Measurements from ENCODE around the gene KLHL3. TPM values are rescaled to one million over a fixed set of nuclear protein-coding genes. Genes with fewer than 3 reads are reported as not detected.
"Not testable (repeated sequence)": the region's sequence is repeated elsewhere in the genome, so short reads cannot be mapped to it uniquely, and the experiment has no call there.

Gene KLHL3
- total RNA-seq, 1 donor from 2014 or later, result 6.7 TPM

DNA sequence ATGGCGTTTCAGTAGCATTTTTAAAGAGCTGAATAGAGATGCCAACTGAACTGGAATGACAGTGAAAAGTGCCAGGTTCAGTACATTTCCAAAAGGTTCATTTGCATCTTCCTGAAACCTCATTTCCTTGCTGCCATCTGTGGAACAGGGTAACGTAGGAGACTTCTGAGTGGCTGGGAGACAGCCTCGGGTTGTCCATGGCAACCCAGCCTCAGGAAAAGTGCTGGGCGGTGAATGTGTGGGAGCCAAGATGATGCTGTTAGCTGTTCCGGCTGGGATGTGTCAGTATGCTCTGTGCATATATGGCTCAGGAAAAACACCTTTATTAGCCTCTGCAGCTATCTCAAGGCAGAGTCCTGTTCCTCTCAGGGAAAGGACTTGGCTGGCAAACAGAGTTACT, 87.5 kb downstream of the KLHL3 start:
- Histone ChIP-seq H3K27ac (no peak overlapping the region), H3K4me3 (no peak overlapping the region), H3K4me1 (no peaks in the 10 kb centered on the region), H3K9me3 (no peaks in the 10 kb centered on the region), H3K27me3 (ENCODE audit: low read depth) (no peaks in the 10 kb centered on the region), H3K36me3 (peaks cover 3% of the 10 kb centered on the region)
- DNase-seq (no peak), ATAC-seq (no peak)
- TF ChIP-seq, protein P1, sequence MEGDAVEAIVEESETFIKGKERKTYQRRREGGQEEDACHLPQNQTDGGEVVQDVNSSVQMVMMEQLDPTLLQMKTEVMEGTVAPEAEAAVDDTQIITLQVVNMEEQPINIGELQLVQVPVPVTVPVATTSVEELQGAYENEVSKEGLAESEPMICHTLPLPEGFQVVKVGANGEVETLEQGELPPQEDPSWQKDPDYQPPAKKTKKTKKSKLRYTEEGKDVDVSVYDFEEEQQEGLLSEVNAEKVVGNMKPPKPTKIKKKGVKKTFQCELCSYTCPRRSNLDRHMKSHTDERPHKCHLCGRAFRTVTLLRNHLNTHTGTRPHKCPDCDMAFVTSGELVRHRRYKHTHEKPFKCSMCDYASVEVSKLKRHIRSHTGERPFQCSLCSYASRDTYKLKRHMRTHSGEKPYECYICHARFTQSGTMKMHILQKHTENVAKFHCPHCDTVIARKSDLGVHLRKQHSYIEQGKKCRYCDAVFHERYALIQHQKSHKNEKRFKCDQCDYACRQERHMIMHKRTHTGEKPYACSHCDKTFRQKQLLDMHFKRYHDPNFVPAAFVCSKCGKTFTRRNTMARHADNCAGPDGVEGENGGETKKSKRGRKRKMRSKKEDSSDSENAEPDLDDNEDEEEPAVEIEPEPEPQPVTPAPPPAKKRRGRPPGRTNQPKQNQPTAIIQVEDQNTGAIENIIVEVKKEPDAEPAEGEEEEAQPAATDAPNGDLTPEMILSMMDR (IDR thresholded peaks at IDR 0.05), result no peak
- intact Hi-C loops (cut with DNase I), result no loop called here

DNA sequence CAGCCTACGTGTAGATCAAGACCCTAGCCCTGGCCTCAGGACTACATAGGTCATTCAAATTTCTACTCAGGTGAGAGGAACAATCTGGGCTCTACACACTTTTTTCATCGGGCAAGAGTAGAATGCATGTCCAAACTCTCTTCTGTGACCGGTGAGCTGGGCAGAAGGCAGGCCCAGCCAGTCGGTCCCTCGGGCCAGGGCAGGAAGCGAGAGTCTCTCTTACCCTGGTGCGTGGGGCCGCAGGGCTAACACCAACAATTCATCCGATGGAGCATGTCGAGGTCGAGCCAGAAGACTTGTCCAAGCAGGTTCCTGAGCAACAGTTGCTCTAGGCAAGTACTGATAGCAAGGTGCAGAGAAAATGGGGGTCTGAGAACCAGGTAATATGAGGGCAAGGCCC, 88.5 kb downstream of the KLHL3 start:
- intact Hi-C loops (cut with DNase I), result no loop called here
- Histone ChIP-seq H3K9me3 (no peaks in the 10 kb centered on the region), H3K27me3 (ENCODE audit: low read depth) (no peaks in the 10 kb centered on the region), H3K27ac (no peak overlapping the region), H3K4me1 (no peaks in the 10 kb centered on the region), H3K4me3 (no peak overlapping the region), H3K36me3 (peaks cover 3% of the 10 kb centered on the region)
- DNase-seq (no peak), ATAC-seq (no peak)
- TF ChIP-seq, protein P1 (IDR thresholded peaks at IDR 0.05), result no peak

DNA sequence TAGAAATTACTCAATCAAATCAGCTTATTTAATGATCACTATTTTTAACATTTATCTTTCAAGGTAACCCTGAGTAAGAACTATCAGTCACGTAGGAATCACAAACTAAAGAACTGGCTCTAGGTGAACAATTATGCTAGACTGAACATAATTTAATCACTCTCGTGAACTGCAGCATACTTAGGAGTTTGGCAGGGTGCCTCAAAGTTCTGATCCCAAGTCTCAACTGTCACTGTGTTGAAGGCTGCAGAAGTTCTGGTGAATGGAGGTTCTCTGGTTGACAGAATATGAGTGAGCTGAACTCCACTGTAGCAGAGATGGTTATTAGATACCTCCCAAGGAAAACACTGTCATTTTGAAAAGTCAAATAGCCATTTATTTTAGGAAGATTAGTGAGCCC, 89.1 kb downstream of the KLHL3 start:
- H3K4me3 ChIP-seq, result no peak overlapping the region

DNA sequence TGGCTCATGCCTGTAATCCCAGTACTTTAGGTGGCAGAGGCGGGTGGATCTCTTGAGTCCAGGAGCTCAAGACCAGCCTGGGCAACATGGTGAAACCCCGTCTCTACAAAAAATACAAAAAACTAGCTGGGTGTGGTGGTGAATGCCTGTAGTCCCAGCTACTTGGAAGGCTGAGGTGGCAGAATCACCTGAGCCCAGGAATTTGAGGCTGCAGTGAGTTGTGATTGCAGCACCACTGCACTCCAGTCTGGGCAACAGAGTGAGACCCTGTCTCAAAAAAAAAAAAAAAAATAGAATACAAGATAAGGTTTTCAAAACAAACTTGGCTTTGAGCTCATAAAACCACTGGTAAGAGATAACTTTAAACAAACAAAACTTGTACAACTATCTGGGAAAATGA, 92.8 kb downstream of the KLHL3 start:
- H3K27ac ChIP-seq; H3K4me3 ChIP-seq; H3K27me3 ChIP-seq (ENCODE audit: low read depth); ATAC-seq; H3K36me3 ChIP-seq; H3K9me3 ChIP-seq; intact Hi-C loops (cut with DNase I); DNase-seq; H3K4me1 ChIP-seq: not testable (repeated sequence)

More for the DNA sequence above, 89.1 kb downstream of the KLHL3 start:
- intact Hi-C loops (cut with DNase I), result no loop called here
- H3K27ac ChIP-seq, result no peak overlapping the region
- TF ChIP-seq, protein P1 (IDR thresholded peaks at IDR 0.05), result no peak
- no peaks in the 10 kb centered on the region for H3K4me1 ChIP-seq
- no peaks in the 10 kb centered on the region for H3K27me3 ChIP-seq (ENCODE audit: low read depth)
- ATAC-seq, result no peak
- no peak for DNase-seq
- H3K9me3 ChIP-seq, result no peaks in the 10 kb centered on the region
- peaks cover 3% of the 10 kb centered on the region for H3K36me3 ChIP-seq

DNA sequence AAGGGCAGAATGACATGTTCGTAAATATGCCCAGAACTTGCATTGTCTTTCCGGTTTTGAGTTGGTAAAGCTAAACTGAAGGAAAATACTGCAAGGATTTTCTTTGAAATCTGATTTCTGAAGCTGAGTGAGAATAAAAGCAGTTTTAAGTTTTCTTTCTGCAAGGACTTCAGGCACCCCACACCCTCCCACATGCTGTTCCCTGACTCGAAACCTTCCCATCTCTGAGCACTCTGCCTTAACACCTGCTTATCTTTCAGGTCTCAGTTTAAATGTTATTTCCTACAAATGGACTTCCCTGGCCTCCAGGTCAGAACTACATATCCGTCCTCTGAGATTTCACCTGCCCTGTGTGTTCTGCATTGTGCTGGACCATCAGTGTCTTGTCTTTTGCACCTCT, 93.8 kb downstream of the KLHL3 start:
- H3K9me3 ChIP-seq, result no peaks in the 10 kb centered on the region
- no peak overlapping the region for H3K4me3 ChIP-seq
- DNase-seq, result no peak
- no peaks in the 10 kb centered on the region for H3K4me1 ChIP-seq
- no peaks in the 10 kb centered on the region for H3K36me3 ChIP-seq
- H3K27me3 ChIP-seq (ENCODE audit: low read depth), result no peaks in the 10 kb centered on the region
- H3K27ac ChIP-seq, result no peak overlapping the region
- ATAC-seq, result no peak
- intact Hi-C loops (cut with DNase I), result no loop called here
- TF ChIP-seq, protein P1 (IDR thresholded peaks at IDR 0.05), result no peak

DNA sequence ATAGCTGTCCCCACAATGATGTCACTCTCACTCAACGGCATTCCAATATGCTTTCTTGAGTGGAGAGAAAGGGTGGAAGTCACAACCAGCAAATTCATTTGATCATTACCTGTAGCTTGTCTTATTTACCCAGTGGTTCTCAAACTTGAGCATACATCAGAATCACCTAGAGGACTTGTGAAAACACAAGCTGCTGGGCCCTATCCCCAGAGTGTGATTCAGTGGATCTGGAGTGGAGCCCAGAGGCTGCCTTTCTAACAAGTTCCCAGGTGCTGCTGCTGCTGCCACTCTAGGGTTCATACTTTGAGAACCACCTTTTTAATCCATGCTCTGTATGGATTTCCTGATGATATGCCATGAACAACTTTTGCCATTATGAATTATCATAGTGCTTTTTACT, 94.7 kb downstream of the KLHL3 start:
- H3K4me3 ChIP-seq, result no peak overlapping the region
- H3K36me3 ChIP-seq, result no peaks in the 10 kb centered on the region
- no peak overlapping the region for H3K27ac ChIP-seq
- ATAC-seq (peak; percentile 55 to 85), DNase-seq (no peak)
- H3K4me1 ChIP-seq, result no peaks in the 10 kb centered on the region
- TF ChIP-seq, protein P1 (IDR thresholded peaks at IDR 0.05), result no peak
- intact Hi-C loops (cut with DNase I), result no loop called here
- no peaks in the 10 kb centered on the region for H3K9me3 ChIP-seq
- H3K27me3 ChIP-seq (ENCODE audit: low read depth), result no peaks in the 10 kb centered on the region
